OCI-LY3 (cell line): ENCODE data around the gene BTRC.

Experiments
- H2AFZ ChIP-seq: fragments of 200-600, 300-600 bp; shearing (Covaris generic); 2 replicates; pipeline ENCODE4 v1.6.0; 2014; ENCODE audit warnings: antibody characterized with exemption, low read depth, low read length
- H3K27ac ChIP-seq: fragments of 200-600, 300-600 bp; sonication (generic); 2 replicates; pipeline ENCODE4 v1.5.1; 2014; ENCODE audit warnings: mild to moderate bottlenecking, low read length, moderate library complexity, mixed read lengths
- H3K27me3 ChIP-seq: fragments of 200-600, 300-600 bp; sonication (generic); 2 replicates; pipeline ENCODE4 v1.6.1; 2014; ENCODE audit warnings: low read depth, low read length, mixed read lengths
- H3K36me3 ChIP-seq: fragments of 200-600, 300-600 bp; sonication (generic); replicated peaks from 2 replicates; pipeline ENCODE3; 2014; ENCODE audit warnings: low read depth, low read length, mixed read lengths
- H3K4me1 ChIP-seq: fragments of 300-600, 200-600 bp; sonication (generic); 2 replicates; pipeline ENCODE4 v1.6.1; 2014; ENCODE audit warnings: low read length, mixed read lengths
- H3K4me2 ChIP-seq: fragments of 200-600, 300-600 bp; sonication (generic); 2 replicates; pipeline ENCODE4 v1.6.1; 2014; ENCODE audit warnings: low read length, mixed read lengths
- H3K4me3 ChIP-seq: fragments of 300-600, 200-600 bp; sonication (generic); 2 replicates; pipeline ENCODE4 v1.5.1; 2014; ENCODE audit warnings: antibody characterized with exemption, mild to moderate bottlenecking, low read length, moderate library complexity
- H3K79me2 ChIP-seq: fragments of 300-600, 200-600 bp; shearing (Covaris generic); 2 replicates; pipeline ENCODE4 v1.6.1; 2014; ENCODE audit warnings: mild to moderate bottlenecking, low read length, mixed read lengths
- H3K9ac ChIP-seq: fragments of 300-600, 200-600 bp; shearing (Covaris generic); 2 replicates; pipeline ENCODE4 v1.6.0; 2014; ENCODE audit warnings: mild to moderate bottlenecking, low read length, moderate library complexity
- H3K9me3 ChIP-seq: fragments of 200-600, 300-600 bp; shearing (Covaris generic); 2 replicates; pipeline ENCODE4 v1.6.1; 2014; ENCODE audit warnings: low read length, mixed read lengths; ENCODE audit not compliant: insufficient read depth
- H4K20me1 ChIP-seq: fragments of 200-600, 300-600 bp; sonication (generic); 2 replicates; pipeline ENCODE4 v1.6.1; 2016; ENCODE audit warnings: low read length, mixed read lengths; ENCODE audit not compliant: insufficient read depth
- EZH2phosphoT487 ChIP-seq: fragments of 200-600 bp; shearing (Covaris generic); IDR thresholded peaks from 2 replicates; pipeline ENCODE4 v1.6.1; 2018; ENCODE audit warnings: antibody characterized with exemption, mixed run types, low read depth
- TF ChIP-seq, protein P1 (sequence below): fragments of 200-600, 300-600 bp; sonication (generic); IDR thresholded peaks from 2 replicates; pipeline ENCODE4 v1.5.1; 2014; ENCODE audit warnings: antibody characterized with exemption, low read length, low read depth

The BTRC gene

DNA sequence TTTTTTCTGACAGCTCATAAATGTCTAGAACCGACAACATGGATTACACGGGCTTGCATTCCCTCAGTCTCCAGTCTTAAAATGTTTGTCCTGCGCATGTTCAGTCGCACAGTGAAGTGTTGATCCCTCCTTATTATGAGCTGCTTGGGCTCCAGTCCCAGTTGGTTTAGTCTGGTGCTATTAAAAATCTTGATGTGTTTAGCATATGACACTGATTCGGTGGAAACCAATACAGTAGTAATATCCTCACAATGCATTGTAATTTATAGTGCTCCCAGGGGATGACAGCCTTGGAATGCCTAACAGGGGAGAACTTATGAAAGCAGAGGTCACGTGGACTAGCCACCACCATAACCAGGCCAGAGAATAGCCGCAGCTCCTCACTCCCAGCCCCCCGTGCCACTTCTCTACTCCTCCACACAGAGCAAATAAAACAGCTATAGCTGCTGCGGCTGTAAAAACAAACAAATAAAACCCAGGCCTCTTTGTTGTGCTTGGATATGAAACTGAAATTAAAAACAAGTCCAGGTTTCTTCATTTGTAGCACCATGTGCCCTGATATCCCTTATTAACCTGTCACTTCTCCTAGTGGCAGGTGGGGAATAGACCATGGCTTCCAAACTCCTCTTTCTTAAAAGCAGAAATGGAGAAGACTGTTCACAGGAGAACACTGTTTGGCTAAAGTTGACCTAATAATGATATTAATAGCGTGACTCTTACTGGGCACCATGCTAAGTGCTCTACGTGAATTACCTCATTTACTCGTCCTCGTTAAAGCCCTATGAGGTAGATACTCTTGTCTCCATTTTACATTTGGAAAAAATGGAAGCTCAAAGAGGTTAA, 241.8 kb downstream of the BTRC start:
- TF ChIP-seq EZH2phosphoT487 = no peak
- TF ChIP-seq, protein P1, sequence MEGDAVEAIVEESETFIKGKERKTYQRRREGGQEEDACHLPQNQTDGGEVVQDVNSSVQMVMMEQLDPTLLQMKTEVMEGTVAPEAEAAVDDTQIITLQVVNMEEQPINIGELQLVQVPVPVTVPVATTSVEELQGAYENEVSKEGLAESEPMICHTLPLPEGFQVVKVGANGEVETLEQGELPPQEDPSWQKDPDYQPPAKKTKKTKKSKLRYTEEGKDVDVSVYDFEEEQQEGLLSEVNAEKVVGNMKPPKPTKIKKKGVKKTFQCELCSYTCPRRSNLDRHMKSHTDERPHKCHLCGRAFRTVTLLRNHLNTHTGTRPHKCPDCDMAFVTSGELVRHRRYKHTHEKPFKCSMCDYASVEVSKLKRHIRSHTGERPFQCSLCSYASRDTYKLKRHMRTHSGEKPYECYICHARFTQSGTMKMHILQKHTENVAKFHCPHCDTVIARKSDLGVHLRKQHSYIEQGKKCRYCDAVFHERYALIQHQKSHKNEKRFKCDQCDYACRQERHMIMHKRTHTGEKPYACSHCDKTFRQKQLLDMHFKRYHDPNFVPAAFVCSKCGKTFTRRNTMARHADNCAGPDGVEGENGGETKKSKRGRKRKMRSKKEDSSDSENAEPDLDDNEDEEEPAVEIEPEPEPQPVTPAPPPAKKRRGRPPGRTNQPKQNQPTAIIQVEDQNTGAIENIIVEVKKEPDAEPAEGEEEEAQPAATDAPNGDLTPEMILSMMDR = no peak

GRCh38 chr10:101597091-101597900, 243.3 kb downstream of the BTRC start:
- no peak overlapping the region for H3K9ac ChIP-seq
- TF ChIP-seq, protein P1 = no peak
- TF ChIP-seq EZH2phosphoT487 = no peak
- H3K79me2 ChIP-seq = no peaks in the 10 kb centered on the region
- no peaks in the 10 kb centered on the region for H3K27me3 ChIP-seq
- H3K9me3 ChIP-seq = no peaks in the 10 kb centered on the region
- H4K20me1 ChIP-seq = no peaks in the 10 kb centered on the region
- no peak overlapping the region for H3K4me2 ChIP-seq
- no peaks in the 10 kb centered on the region for H3K36me3 ChIP-seq
- no peak overlapping the region for H3K27ac ChIP-seq
- H3K4me3 ChIP-seq = no peak overlapping the region
- no peak overlapping the region for H2AFZ ChIP-seq
- H3K4me1 ChIP-seq = no peaks in the 10 kb centered on the region

More for the DNA sequence above, 241.8 kb downstream of the BTRC start:
- Histone ChIP-seq H3K79me2 (no peaks in the 10 kb centered on the region), H3K4me1 (no peaks in the 10 kb centered on the region), H3K36me3 (no peaks in the 10 kb centered on the region), H4K20me1 (no peaks in the 10 kb centered on the region), H3K4me2 (no peak overlapping the region), H3K27ac (no peak overlapping the region), H3K9me3 (no peaks in the 10 kb centered on the region), H3K27me3 (no peaks in the 10 kb centered on the region), H3K4me3 (no peak overlapping the region), H3K9ac (no peak overlapping the region), H2AFZ (no peak overlapping the region)

DNA sequence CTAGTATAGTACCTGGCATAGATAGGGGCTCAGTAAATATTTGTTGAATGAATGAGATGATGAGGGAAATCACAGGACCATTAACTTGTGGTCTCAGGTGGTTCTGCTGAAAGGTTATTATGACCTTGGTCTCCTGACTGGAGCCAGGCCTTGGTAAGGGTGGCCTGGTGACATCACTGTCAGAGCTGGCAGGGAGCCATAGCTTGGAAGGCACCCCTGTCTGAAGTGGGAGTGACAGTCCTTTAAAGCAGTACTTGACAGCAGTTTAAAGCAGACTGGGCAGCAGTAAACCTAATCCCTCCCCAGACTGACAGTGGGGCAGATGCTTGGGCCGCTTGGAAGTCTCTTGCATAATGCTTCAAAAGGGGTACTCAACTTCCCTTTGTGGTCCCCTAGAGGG, 247.6 kb downstream of the BTRC start:
- Histone ChIP-seq H3K27me3 (no peaks in the 10 kb centered on the region), H2AFZ (no peak overlapping the region), H3K9ac (no peak overlapping the region), H3K36me3 (no peaks in the 10 kb centered on the region), H3K79me2 (no peaks in the 10 kb centered on the region), H3K4me2 (no peak overlapping the region), H3K27ac (no peak overlapping the region), H4K20me1 (no peaks in the 10 kb centered on the region), H3K4me3 (no peak overlapping the region), H3K4me1 (no peaks in the 10 kb centered on the region), H3K9me3 (no peaks in the 10 kb centered on the region)
- TF ChIP-seq, protein P1 = no peak
- no peak for TF ChIP-seq EZH2phosphoT487

DNA sequence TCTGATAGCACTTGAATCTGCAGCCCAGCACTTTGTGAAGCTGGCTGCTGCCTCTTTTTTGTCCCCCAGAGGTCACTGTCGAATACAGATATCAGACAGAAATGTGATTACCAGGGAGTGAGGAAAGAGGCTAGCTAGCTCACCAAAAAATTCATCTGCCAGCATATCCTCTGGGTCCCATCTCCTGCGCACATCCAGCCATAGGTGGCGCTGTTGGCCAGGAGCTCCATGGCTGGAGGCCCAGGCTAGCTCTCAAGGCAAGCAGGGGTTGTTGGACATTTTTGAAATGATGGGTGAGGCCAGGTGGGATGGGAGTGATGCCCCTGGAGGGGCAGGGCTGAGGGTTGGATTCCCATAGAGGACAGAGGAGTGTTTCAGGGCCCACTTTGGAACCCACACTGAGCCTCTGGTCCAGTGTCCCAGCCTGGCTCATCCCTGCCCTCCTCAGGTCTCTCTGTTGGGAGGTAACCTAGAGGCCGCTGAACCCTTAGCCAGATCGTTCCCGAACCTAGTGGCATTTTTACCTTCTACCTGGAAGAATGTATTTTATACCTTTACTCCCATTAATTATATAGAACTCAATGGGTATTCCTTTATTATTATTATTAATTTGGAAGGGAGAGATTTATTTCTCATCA, 248.9 kb downstream of the BTRC start:
- no peak overlapping the region for H3K4me2 ChIP-seq
- no peak overlapping the region for H2AFZ ChIP-seq
- H3K36me3 ChIP-seq = no peaks in the 10 kb centered on the region
- H3K9me3 ChIP-seq = no peaks in the 10 kb centered on the region
- no peak overlapping the region for H3K4me3 ChIP-seq
- TF ChIP-seq, protein P1 = peak; percentile 84
- no peak for TF ChIP-seq EZH2phosphoT487
- H3K79me2 ChIP-seq = no peaks in the 10 kb centered on the region
- no peak overlapping the region for H3K9ac ChIP-seq
- no peak overlapping the region for H3K27ac ChIP-seq
- H3K4me1 ChIP-seq = no peaks in the 10 kb centered on the region
- H3K27me3 ChIP-seq = no peaks in the 10 kb centered on the region
- no peaks in the 10 kb centered on the region for H4K20me1 ChIP-seq
